Activated T-helper 1 cell treated with anti-CD3 and anti-CD28 coated beads, Interleukin-2, amount 50 U/mL, for 16 hours (primary cell): ENCODE measurements around the gene RAB25.
A peak's percentile ranks its signal among the peaks of the same experiment; 100 is the strongest.
"Not testable (repeated sequence)": the region's sequence is repeated elsewhere in the genome, so short reads cannot be mapped to it uniquely, and the experiment has no call there.

ENCODE experiments used
- DNase-seq, 2 donors: peaks; one replicate each; pipeline ENCODE4 v3.0.0-alpha.2; 2020; ENCODE audit warnings: low read depth in 1 of 2, low spot score in 1 of 2

RAB25 gene

GRCh38 chr1:156060937-156061636, at the start of gene RAB25:
Gene RAB25, plus strand, starts transcription at chr1:156061160. Its CDS starts 241 bp downstream, at chr1:156061401.
- no peak for DNase-seq

- DNase-seq = no peak
These were observed 48.7 kb upstream of the RAB25 start for GRCh38 chr1:156012051-156012817.

- DNase-seq = no peak
These were observed 46.1 kb upstream of the RAB25 start for GRCh38 chr1:156014829-156015228.

- no peak for DNase-seq
These were observed 41.0 kb upstream of the RAB25 start for GRCh38 chr1:156019946-156020292.

- peak; percentile 63 to 77 for DNase-seq
These were observed 40.5 kb upstream of the RAB25 start, which contains the start of gene SSR2 for GRCh38 chr1:156020293-156021092. Gene SSR2, minus strand, starts transcription at chr1:156020951. Its CDS starts 784 bp downstream, at chr1:156020167.

- DNase-seq = no peak
These were observed 39.9 kb upstream of the RAB25 start for GRCh38 chr1:156021093-156021428.

- no peak for DNase-seq
These were observed 39.0 kb upstream of the RAB25 start for GRCh38 chr1:156021954-156022353.

GRCh38 chr1:156024801-156025200, 36.2 kb upstream of the RAB25 start:
- DNase-seq = no peak

- no peak for DNase-seq
These were observed 35.1 kb upstream of the RAB25 start for GRCh38 chr1:156025876-156026275.

GRCh38 chr1:156026588-156026987, 34.4 kb upstream of the RAB25 start:
- DNase-seq = no peak

- no peak for DNase-seq
These were observed 27.9 kb upstream of the RAB25 start for GRCh38 chr1:156033011-156033410.

- DNase-seq = not testable (repeated sequence)
These were observed 26.0 kb upstream of the RAB25 start for GRCh38 chr1:156034991-156035390.

GRCh38 chr1:156042828-156043227, 18.1 kb upstream of the RAB25 start:
- no peak for DNase-seq

- DNase-seq = no peak
These were observed 15.9 kb upstream of the RAB25 start for GRCh38 chr1:156045076-156045475.

- DNase-seq = no peak
These were observed 12.2 kb upstream of the RAB25 start for GRCh38 chr1:156048663-156049258.

GRCh38 chr1:156050376-156050775, 10.6 kb upstream of the RAB25 start:
- no peak for DNase-seq

GRCh38 chr1:156051011-156051725, 9.8 kb upstream of the RAB25 start:
- DNase-seq = no peak

GRCh38 chr1:156052862-156053767, 7.8 kb upstream of the RAB25 start:
- peak; percentile 40 to 61 for DNase-seq

- peak; percentile 68 to 81 for DNase-seq
These were observed 7.0 kb upstream of the RAB25 start, which contains the start of gene UBQLN4 for GRCh38 chr1:156053768-156054499. Gene UBQLN4, minus strand, starts transcription at chr1:156053798. Its CDS starts 97 bp downstream, at chr1:156053701.
